Right lobe of liver (tissue), 4 donors: ENCODE measurements around the gene AMPD1.

Experiments
- POLR2A ChIP-seq: fragments of 450-650 bp; IDR thresholded peaks from one replicate; pipeline ENCODE4 v1.6.1; 2017; ENCODE audit warnings: antibody characterized with exemption, mild to moderate bottlenecking
- TF ChIP-seq, protein P1 (sequence below), 4 donors: fragments of 200-600 bp in 3 of 4; fragments of 450-650 bp in 1 of 4; IDR thresholded peaks; one replicate each; pipeline versions ENCODE4 v1.5.1 to v1.8.0; 2016 to 2022; ENCODE audit warnings: antibody characterized with exemption in 4 of 4, mild to moderate bottlenecking in 2 of 4
- donor health status: DM: no; HTN: no; CAD: no.
- donor health status: DM: no; HTN: no; CAD: no.
- donor health status: DM: no; HTN: yes; CAD: no.

- no peak for TF ChIP-seq POLR2A
- TF ChIP-seq, protein P1, sequence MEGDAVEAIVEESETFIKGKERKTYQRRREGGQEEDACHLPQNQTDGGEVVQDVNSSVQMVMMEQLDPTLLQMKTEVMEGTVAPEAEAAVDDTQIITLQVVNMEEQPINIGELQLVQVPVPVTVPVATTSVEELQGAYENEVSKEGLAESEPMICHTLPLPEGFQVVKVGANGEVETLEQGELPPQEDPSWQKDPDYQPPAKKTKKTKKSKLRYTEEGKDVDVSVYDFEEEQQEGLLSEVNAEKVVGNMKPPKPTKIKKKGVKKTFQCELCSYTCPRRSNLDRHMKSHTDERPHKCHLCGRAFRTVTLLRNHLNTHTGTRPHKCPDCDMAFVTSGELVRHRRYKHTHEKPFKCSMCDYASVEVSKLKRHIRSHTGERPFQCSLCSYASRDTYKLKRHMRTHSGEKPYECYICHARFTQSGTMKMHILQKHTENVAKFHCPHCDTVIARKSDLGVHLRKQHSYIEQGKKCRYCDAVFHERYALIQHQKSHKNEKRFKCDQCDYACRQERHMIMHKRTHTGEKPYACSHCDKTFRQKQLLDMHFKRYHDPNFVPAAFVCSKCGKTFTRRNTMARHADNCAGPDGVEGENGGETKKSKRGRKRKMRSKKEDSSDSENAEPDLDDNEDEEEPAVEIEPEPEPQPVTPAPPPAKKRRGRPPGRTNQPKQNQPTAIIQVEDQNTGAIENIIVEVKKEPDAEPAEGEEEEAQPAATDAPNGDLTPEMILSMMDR (IDR thresholded peaks at IDR 0.05) = no peak
Measured at GRCh38 chr1:114735479-114735878, 40.1 kb upstream of the AMPD1 start.
